Stimulated activated CD4-positive, alpha-beta T cell treated with anti-CD3 and anti-CD28 coated beads, TNF-alpha, amount 100 ng/mL, for 4 hours (primary cell): ENCODE data around the gene RARRES1.

ENCODE experiments used
- DNase-seq, 3 experiments: peaks; one replicate each; pipeline ENCODE4 v3.0.0-alpha.2; 2020; ENCODE audit warnings: low read depth in 3 of 3

Gene RARRES1

DNA sequence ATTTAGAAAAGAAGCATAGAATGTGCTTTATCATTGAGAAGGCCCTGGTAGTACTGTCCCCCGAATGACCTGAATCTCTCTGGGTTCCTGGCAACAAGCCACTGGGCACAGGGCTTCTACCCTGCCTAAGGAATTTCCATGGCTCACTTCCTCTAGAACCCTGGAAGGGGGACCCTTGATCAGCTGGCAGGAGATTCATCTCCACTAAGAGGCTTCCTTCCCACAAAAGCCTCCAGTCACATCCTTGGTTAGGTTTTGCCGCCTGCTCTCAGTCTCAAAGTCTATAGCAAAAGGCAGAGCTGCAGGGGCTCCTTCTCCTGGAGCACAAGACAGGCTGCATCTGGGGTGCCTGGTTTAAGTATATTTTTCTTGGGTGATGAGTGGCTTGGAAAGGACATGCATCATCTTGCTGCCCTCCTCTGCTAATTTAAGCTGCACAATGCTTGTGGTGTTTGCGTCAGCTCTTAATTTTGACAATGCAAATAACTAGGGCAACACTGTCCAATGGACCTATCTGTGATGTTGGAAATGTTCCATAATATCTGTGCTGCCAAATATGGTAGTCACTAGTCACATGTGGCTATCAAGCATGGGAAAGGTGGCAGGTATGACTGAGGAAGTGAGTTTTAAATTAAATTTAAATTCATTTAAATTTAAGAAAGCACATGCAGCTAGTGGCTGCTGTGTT, 33.4 kb upstream of the RARRES1 start:
- DNase-seq = no peak

DNA sequence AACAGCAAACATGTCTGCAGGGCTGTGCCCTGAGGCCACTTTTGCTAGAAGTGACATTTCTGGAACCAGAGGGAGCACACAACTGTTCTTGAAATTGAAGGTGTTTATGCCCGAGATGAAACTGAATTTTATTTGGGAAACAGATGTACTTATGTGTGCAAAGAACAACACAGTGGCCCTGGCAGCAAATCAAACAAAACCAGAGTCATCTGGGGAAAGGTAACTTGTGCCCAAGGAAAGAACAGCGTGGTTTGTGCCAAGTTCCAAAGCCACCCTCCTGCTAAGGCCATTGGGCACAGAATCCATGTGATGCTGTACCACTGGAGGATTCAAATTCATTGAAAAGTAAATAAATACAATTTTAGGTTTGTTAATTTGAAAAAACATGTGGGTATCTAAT, 31.2 kb upstream of the RARRES1 start:
- no peak for DNase-seq

DNA sequence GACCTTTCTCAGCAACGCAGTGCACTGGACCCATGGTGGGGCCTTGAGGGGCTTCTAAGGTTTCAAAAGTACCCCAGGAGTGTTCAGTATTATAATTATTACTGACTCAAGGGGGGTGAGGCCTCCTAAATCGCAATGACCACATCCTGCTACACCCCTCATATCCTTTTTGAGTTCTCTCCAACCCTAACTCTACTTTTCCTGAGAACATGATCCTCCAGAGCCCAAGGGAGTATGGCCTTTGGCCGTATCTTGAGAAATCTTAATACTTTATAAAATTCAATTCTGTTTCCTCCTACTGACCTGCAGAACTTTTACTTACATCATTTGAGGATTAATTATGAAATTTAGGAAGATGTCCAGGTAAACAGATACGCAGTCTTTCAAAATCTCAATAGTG, 30.4 kb upstream of the RARRES1 start:
- DNase-seq = no peak

DNA sequence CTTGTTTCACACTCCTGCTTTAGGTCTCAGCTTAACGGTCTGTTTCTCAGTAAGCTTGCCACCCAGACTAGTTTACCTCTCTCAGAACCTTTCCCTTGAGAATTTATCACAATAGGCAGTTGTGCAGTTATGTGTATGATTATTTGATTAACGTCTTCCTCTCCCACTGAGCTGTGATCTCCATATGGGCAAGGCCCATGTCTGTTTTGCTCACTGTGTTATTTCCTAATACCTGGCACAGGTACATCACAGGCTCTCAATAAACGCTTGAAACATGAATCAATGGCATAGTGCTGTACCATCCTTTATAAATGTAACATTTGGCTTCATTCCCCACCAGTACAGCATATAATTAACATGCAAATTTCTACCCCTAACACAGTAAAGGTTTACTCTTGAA, 29.1 kb upstream of the RARRES1 start:
- DNase-seq = no peak

DNA sequence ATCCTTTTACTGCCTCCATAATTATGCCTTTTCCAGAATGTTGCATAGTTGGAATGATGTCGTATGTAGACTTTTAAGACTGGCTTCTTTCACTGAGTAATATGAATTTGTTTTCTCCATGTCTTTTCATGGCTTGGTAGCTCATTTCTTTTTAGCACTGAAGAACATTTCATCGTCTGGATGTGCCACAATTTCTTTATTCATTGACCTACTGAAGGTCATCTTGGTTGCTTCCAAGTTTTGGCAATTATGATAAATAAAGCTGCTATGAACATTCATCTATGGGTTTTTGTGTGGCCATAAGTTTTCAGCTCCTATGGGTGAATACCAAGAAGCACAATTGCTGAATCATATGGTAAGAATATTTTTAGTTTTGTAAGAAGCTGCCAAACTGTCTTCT, 23.2 kb upstream of the RARRES1 start:
- DNase-seq = no peak

DNA sequence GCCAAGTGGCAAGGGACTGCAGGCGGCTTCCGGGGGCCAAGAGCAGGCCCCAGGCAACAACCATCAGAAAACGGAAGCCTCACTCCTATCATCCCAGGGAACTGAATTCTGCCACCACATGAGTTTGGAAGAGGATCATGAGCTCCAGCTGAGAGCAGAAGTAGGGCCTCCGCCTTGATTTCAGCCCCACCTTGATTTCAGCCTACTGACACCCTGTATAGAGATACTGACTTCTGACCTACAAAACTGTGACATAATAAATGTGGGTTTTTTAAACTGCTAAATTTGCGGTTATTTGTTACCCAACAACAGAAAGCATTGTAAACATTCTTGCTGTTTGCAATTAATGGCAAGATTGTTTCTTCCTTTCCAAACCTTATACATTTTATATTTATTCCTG, 21.6 kb upstream of the RARRES1 start:
- DNase-seq = no peak

DNA sequence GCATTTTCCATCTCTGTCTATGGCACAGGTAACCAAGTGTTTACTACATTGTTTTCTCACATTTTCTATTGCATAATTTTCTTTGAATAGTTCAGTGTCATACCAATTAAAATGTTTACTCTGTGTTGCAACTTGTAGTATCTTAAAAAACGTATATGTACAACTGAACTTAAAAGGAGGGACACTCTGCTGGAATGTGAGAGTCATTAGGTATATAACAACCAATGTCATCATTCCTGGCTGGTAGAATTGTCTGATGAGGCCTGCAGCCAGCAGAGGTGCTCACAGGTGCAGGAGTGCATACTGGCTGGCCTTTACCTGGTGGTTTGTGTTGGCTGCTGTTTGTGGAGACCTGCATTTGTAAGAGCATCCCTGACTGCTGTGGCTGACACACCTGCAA, 19.1 kb upstream of the RARRES1 start:
- no peak for DNase-seq

DNA sequence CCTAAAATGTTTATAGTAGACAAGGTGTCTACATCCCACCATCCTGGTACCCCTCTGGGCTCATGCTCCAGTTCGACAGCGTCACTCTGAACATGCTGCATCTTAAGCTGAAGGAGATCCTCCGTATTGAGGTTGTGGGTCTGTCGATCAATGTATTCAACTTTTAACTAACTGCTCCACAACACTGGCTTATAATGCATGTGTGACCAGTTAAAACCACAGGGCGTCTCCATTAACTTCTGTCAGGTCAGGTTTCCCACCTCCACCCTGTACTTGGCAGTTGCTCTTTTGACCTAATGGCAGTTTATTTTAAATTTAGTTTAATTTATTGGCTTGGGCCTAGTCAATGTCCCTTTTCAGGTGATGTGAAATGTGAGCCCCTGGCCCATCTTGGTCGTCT, 17.8 kb upstream of the RARRES1 start:
- DNase-seq = no peak

DNA sequence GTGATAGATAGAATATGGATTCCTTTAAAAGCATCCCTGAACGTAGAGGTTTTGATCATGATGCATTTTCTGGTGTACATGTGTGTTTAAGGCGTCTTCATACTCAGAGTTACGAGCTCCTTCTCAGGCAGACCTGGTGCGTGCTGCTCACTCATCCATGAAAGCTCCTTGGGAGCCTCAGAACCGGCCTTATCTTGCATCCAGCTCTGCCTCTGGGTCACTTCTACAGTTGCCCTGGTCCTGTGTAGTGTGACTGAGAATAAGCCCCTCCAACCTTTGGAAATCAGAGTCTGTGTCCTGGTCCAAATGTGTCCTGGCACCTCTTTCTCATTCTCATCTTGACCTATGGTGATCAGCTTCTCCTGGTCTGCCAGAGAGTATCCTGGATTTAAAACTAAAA, 17.3 kb upstream of the RARRES1 start:
- no peak for DNase-seq

DNA sequence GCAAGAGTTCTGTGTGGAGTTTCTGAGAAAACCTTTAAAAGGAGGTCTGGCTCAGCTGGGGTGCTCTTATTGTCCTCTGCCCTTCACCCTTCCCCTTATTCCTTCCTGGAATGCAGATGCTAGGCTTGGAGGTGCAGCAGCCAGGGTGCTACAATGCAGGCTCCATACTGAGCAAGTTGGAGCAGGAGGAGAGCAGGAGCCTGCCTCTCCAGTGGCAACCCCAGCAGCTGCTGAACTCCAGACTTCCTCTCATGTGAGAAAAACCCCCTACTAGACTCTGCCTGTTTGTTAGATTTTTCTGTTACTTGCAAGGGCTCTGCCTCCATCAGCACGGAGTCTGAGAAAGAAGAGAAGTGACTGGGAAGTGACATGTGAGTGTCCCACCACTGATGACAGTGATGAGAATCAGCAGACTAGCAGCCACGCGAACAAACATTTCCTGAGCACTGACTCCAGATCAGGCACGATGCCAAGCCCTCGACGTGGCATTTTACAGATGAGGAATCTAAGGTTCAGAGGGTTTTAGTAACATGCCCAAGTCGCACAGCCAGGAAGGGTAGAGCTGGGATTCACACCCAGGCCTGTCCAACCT, 16.1 kb upstream of the RARRES1 start:
- DNase-seq = no peak

DNA sequence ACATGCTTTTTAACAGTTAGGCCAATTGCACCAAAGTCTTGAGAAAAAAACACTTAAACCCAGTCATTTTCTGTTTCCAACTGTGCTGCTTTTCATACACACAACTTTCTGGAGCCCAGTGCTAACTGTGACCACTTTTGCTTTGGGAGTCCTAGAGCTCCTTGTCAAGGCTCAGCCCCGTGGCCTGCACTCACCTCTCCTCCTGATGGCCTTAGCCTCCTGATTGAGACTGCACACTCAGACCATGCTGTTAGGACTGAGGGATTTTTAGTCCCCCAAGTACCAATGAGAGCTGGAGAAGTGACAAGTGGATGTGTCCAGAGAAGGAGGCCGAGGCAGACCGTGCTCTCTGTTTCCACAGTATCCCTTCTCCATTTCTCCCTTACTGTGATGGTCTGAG, 15.2 kb upstream of the RARRES1 start:
- DNase-seq = no peak

DNA sequence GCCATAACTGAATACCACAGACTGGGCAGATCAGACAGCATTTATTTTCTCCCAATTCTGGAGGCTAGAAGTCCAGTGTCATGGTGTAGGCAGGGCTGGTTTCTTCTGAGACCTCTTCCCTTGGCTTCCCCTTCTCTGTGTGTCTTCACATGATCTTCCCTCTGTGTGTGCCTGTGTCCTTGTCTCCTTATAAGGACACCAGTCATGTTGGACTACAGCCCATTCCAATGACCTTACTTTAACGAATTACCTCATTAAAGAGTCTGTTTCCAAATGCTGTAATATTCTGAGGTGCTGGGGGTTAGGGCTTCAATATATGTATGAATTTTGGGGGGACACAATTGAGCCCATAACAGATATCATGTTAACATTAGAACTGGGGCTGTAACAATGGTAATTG, 13.3 kb upstream of the RARRES1 start:
- DNase-seq = no peak

DNA sequence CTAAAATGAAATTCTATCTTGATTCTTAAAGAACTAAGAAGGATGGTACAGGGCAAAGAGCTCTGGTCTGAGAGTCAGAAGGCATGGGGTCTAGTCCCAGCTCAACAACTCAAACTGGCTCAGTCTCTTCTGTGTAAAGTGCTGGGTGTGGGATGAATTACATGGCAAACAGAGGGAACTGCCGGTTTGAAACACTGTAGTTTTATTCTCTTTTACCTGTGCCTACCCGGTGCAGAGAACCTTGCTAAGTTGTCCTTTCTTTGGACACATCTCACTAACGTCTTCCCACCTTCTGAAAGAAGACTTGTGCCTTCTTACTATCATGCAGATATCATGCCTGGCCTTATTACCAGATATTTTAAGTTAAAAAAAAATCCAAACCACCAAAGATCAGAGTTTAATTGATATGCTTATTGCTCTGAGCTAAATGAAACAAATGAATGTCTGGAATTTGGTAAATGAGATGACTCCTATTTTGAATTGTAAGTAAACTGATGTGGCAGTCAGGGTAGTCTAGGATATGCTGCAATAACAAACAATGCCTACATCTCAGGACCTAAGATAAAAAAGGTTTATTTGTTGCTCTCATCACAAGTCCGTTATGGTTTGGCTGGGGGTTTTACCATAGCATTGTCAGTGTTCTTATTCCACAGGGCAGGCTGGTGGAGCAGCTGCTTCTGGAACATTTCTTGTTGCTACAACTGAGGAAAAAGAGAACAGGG, 12.5 kb upstream of the RARRES1 start:
- DNase-seq = no peak

DNA sequence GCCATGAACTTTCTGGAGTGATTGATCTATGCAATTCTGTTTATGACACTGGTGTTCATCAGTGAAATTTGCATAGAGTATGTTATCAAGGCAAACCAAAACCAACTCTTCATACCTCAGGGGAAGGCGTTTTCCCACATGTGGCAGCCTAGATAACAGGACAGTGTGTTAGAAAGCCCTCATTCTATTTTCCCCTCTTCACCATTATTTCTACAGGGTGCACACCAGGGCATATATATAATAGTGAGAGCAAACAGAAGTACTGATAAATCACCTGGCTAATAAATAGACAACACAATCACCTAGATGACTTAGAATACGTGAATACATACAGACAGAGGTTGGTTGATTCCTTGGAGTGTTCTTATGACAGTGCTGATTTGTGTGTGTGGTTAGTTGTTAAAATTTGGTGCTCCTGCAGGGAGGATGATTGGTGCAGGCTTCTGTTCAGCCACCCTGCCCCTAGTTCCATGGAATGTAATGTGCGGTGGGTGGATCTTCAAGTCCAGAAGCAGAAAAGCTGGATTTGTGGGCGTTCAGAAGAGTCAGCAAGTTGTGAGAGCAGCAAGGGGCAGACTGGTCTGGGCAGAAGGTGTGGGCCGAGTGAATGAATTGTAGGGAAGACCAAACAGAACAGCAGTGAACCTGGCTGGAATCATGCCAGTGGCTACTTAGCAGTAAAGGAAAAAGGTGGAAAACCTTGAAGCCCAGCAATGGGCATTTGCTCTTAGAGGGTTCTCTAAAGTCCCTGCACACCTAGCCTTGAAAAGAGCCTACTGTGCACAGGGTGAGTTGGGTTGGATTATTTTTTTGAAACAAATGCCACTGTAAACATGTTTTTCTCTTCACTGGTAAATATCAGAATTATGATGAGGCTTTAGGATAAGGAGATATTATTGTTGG, 11.7 kb upstream of the RARRES1 start:
- DNase-seq = no peak

DNA sequence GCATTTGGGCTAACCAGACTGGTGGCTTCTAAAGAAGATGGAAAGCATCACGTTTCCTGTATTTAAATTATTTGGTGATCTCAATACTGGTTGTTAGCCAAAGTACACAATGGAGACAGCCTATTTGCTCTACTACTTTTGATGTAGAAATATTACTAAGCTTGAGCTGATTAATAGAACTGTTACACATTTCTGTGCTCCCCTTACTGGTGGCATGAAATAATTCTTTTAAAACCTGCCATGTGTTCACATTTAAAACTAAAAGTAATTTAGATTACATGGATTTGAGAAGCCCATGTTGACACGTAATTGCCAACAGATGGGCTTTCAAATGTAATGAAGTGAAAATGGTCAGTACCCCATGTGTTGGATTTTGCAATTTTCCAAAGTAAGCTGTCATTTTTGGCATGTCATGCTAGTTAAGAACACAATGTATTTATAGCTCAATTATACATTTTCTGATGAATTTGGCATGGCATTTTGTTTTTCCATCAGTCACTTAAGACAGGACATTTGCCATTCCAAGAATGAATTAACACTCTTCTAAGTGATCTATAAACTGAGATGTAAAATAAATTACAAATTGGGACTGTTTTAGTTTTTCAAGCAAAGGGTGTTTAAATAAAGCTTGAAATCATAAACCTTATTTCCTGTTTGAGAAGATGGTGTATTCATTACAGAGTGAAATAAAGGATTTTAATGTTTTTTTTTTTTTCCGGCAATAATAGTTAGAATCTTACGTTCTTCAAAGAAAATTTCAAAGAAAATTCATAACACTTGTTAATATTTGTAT, 10.8 kb upstream of the RARRES1 start:
- DNase-seq = no peak

DNA sequence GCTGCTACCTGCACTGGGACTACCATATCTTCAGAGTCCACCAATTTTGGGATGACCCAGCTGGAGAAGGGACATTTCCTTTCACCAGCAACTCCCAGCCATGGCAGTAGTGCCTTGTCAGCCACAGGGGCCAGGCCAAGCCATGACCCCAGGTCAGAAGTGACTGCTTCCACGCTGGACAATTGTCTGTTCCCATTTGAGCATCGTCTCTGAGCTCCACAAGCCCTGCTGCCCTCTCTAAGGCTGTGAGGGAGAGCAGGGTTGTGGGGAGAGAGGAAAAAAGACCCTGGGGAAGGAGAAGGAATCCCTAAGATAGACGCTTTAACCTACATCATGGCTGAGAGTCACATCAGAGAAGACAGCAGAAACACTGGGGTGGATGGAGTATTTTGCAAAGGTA, 7.4 kb upstream of the RARRES1 start:
- no peak for DNase-seq

DNA sequence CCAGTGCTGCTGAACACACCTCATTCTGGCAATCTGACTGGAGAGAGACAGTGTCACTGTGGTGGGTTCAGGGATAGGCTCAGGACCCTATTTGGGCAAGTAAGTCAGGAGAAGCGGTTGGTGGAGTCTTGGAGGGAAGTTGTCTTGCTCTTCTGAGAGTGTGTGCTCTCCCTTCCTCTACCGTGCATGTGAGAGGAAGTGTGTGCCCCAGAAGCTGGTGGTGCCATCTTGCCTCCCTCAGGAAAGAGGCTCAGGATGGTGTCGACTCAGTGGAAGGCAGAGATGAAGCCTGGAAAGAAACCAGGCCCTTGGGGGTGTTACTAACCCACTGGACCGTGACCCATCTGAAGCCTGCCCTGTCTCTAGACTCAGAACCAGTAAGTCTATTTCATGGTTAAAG, 6.8 kb upstream of the RARRES1 start:
- no peak for DNase-seq

DNA sequence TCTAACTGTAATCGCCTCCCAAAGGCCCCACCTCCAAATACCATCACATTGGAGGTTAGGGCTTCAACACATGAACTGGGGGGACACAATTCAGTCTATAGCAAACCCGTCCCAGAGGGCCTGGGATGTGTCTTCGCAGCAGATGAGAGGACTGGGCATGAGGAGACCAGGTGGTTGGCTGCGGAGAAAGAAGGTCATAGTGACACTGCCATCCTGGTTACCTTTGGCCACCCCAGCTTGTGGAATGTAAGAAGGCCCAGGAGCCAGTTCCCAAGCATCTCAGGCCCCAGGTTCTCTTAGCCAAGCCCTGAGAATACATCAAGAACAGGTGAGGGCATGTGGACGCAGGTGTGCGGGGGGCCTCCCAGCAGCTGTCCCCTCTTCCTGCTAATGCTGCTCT, 6.4 kb upstream of the RARRES1 start:
- no peak for DNase-seq

DNA sequence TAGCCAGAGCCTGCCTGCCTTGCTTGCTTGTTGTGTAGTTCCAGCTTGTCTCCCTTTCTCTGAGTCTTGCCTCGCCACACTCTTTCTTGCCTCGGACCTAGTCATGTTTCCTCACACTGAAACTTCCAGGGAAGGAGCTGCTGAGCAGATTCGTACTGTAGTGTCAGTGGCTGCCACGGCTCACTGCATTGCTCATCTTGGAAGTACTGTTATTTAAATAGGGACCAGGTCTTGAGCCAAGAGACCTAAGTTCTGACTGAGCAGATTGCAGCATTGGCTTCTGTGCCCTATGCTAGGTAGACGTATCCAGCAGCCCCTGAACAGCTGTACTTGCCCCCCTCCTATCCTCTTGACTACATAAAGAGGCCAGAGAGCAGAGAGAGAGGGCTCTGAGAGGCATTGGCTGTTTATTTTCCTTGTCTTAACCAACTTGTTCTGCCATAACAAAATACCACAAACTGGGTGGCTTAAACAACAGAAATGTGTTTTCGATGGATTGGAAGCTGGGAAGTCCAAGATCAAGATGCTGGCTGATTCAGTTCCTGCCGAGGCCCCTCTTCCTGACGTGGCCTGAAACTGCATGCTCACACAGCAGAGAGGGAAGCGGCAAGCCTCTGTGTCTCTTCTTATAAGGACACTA, 5.8 kb upstream of the RARRES1 start:
- no peak for DNase-seq

DNA sequence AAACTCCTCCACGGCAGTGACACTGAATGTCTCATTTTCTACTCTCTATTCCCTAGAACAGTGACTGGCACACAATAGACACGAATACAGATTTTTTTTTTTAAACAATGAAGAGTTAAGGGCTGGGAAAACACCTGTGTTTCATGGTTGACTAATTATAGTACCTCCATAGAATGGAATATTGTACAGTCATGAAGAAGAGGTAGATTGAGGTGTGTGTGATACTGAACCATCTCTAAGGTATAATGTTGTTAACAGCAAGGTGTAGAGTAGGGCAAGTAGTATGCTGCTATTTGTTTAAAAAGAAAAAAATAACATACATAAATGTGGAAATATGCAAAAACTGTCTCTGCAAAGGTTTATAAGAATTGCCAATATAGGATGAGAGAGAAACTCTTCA, 5.2 kb upstream of the RARRES1 start:
- DNase-seq = no peak
